ENCODE data around the gene TIMP1. TPM values are rescaled to one million over a fixed set of nuclear protein-coding genes. Genes with fewer than 3 reads are reported as not detected.

The TIMP1 gene
- total and polyA plus RNA-seq, 10 of the 15 experiments (the other 5 are each of a cell fraction or from before 2014, with no cell fraction given), result 101 to 341 (median 134) TPM

GRCh38 chrX:47540754-47541538 lies 41.3 kb upstream of the TIMP1 start (continued):
- no peak for TF ChIP-seq NR2F1 (conservative IDR thresholded peaks at IDR 0.05)
- TF ChIP-seq KAT2A (conservative IDR thresholded peaks at IDR 0.05; ENCODE audit: control insufficient read depth, low read depth, low read length), result no peak
- TF ChIP-seq ATF3 (IDR thresholded peaks at IDR 0.05; ENCODE audit: borderline replicate concordance, extremely low read depth, low read depth, low read length), result no peak
- no peak for TF ChIP-seq E2F8 (IDR thresholded peaks at IDR 0.05; ENCODE audit: low read depth, partially characterized antibody)
- no peak for TF ChIP-seq HCFC1 (IDR thresholded peaks at IDR 0.05; ENCODE audit: low read length)
- no peak for TF ChIP-seq CHD1 (IDR thresholded peaks at IDR 0.05; ENCODE audit: low read depth, low read length)
- TF ChIP-seq CUX1 (IDR thresholded peaks at IDR 0.05; ENCODE audit: insufficient replicate concordance, low read depth, low read length), result no peak
- TF ChIP-seq PRDM15 (CRISPR knock-in tag; IDR thresholded peaks at IDR 0.05), result no peak
- no peak for TF ChIP-seq TBL1XR1 (IDR thresholded peaks at IDR 0.05; ENCODE audit: low read depth, low read length)
- TF ChIP-seq RAD51 (IDR thresholded peaks at IDR 0.05), result no peak
- peak; percentile 42; the same call in 1 of the 2 replicates for TF ChIP-seq SMC3 (IDR thresholded peaks at IDR 0.05; ENCODE audit: borderline replicate concordance, low read length)
- no peak for TF ChIP-seq EGR1 (IDR thresholded peaks at IDR 0.05; ENCODE audit: borderline replicate concordance in 1 of 2, low read depth in 2 of 2, low read length in 2 of 2)
- TF ChIP-seq TAF1 (IDR thresholded peaks at IDR 0.05; ENCODE audit: borderline replicate concordance, low read depth, low read length), result no peak
- TF ChIP-seq CBX3 (IDR thresholded peaks at IDR 0.05; ENCODE audit: borderline replicate concordance, low read depth), result no peak
- no peak for TF ChIP-seq TARDBP (IDR thresholded peaks at IDR 0.05; ENCODE audit: borderline replicate concordance)

Data from GM12878 (cell line).